Smooth muscle cell of the coronary artery (primary cell): ENCODE data around the gene FAM107B. TPM values are rescaled to one million over a fixed set of nuclear protein-coding genes. Genes with fewer than 3 reads are reported as not detected.

Experiments
- total RNA-seq: library from RNA; depleted of rRNA; stranded (reverse); fragments of >200 nt; gene quantifications from 2 replicates; pipeline ENCODE4 v1.2.3, GENCODE V29; 2014; ENCODE audit warnings: low replicate concordance

The FAM107B gene
- total RNA-seq = 8.0 and 23.0 TPM in 2 replicates

DNA sequence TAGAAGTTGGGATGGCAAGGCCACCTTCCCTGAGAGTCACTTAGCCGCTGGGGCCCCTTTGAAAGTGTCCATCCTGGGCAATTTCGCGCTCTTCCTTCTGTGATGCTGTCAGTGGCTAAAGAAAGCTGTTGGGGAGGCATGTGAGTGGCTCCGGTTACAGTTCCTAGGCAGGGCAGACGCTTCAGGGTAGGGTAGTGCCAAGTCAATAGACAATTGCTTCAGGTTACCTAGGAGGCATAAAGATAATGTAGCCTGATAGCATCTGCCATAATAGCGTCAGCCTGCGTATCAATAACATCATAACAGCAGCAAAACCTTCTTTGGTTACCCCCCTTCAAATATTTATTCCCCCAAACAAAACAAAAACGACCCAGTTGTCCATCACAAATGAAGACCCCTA, at the start of gene FAM107B:
FAM107B (minus strand) TSS at position 101 of the 400 bp plus-strand sequence. CDS start 234 bp downstream, outside the sequence.

Other genes with a start within 250 kb of the FAM107B start
- 0.35 and 0.83 TPM in 2 replicates for gene CDNF, start 63.1 kb upstream of the FAM107B start, total RNA-seq
- 5.4 and 7.6 TPM in 2 replicates for gene HSPA14, start 63.4 kb upstream of the FAM107B start, total RNA-seq
- 11.7 and 16.5 TPM in 2 replicates for gene MSANTD7, start 63.4 kb upstream of the FAM107B start, total RNA-seq
- 4.4 and 7.5 TPM in 2 replicates for gene SUV39H2, start 104.0 kb upstream of the FAM107B start, total RNA-seq
- gene DCLRE1C, start 179.2 kb upstream of the FAM107B start, total RNA-seq = 5.0 and 19.0 TPM in 2 replicates
- gene MEIG1, start 184.5 kb upstream of the FAM107B start, total RNA-seq = 0.94 TPM in 1 of 2 replicates, not detected in the other